ENCODE measurements around the gene PLVAP. TPM values are rescaled to one million over a fixed set of nuclear protein-coding genes. Genes with fewer than 3 reads are reported as not detected.

Gene PLVAP
- total and polyA plus RNA-seq, 12 donors = 27.9 to 381 (median 84.0) TPM

GRCh38 chr19:17359905-17360800 lies 17.0 kb downstream of the PLVAP start:
- no peaks in the 10 kb centered on the region for H3K4me1 ChIP-seq (replicated peaks in 1 of 2)
- no peaks in the 10 kb centered on the region for H3K36me3 ChIP-seq (replicated peaks in 1 of 2)
- no peaks in the 10 kb centered on the region for H3K27me3 ChIP-seq
- no peaks in the 10 kb centered on the region for H3K9me3 ChIP-seq (replicated peaks in 1 of 3)
- H3K4me3 ChIP-seq = no peak overlapping the region
- no peak for DNase-seq
- TF ChIP-seq, protein P1, sequence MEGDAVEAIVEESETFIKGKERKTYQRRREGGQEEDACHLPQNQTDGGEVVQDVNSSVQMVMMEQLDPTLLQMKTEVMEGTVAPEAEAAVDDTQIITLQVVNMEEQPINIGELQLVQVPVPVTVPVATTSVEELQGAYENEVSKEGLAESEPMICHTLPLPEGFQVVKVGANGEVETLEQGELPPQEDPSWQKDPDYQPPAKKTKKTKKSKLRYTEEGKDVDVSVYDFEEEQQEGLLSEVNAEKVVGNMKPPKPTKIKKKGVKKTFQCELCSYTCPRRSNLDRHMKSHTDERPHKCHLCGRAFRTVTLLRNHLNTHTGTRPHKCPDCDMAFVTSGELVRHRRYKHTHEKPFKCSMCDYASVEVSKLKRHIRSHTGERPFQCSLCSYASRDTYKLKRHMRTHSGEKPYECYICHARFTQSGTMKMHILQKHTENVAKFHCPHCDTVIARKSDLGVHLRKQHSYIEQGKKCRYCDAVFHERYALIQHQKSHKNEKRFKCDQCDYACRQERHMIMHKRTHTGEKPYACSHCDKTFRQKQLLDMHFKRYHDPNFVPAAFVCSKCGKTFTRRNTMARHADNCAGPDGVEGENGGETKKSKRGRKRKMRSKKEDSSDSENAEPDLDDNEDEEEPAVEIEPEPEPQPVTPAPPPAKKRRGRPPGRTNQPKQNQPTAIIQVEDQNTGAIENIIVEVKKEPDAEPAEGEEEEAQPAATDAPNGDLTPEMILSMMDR (IDR thresholded peaks at IDR 0.05) = no peak
- no peak for TF ChIP-seq POLR2A (IDR thresholded peaks at IDR 0.05)
- WGBS, 4 donors = 76 to 89% (median 81%) methylated on average over 5 to 6 of the region's 6 CpGs
- intact Hi-C loops (cut with DNase I) = no loop called here
- H3K27ac ChIP-seq = no peak overlapping the region

- Histone ChIP-seq H3K4me3 (no peak overlapping the region), H3K27me3 (no peaks in the 10 kb centered on the region), H3K9me3 (replicated peaks in 1 of 3) (no peaks in the 10 kb centered on the region), H3K36me3 (replicated peaks in 1 of 2) (no peaks in the 10 kb centered on the region), H3K27ac (peak overlapping the region in 1 of 5 donors; percentile 22), H3K4me1 (replicated peaks in 1 of 2) (no peaks in the 10 kb centered on the region)
- peak in 3 of 7 donors; percentile 37 to 57 (median 46) for DNase-seq
- WGBS, 4 donors = 43 to 75% (median 65%) methylated on average over 3 to 7 of the region's 7 CpGs
- intact Hi-C loops (cut with DNase I) = no loop called here
- TF ChIP-seq POLR2A (IDR thresholded peaks at IDR 0.05) = no peak
- TF ChIP-seq, protein P1 (IDR thresholded peaks at IDR 0.05) = no peak
These were observed 18.7 kb downstream of the PLVAP start for GRCh38 chr19:17358395-17358794.

DNA sequence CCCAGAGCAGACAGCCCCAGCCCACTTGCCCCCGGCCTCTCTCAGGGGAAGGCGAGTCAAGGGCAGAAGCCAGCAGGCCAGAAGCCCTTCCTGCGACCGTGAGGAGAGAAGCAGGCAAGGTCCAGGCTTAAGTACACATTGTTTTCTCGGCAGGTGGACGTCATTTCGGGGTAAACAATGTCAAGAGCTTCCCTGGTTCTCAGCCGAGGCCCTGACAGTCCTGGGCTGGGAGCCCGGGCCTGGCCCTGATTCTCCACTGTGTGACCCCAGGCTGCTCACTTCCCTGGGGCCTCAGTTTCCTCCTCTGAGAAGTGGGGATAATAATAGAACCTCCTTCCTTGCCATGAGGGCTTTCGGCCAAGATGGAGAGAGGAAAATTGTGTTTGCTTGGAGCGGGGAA lies 19.4 kb downstream of the PLVAP start:
- H3K4me3 ChIP-seq = no peak overlapping the region
- 68 to 77% (median 75%) methylated on average over 9 to 11 of the region's 11 CpGs for WGBS, 4 donors
- DNase-seq = no peak
- intact Hi-C loops (cut with DNase I) = no loop called here
- H3K4me1 ChIP-seq (replicated peaks in 1 of 2) = no peaks in the 10 kb centered on the region
- H3K9me3 ChIP-seq (replicated peaks in 1 of 3) = no peaks in the 10 kb centered on the region
- TF ChIP-seq POLR2A (IDR thresholded peaks at IDR 0.05) = no peak
- TF ChIP-seq, protein P1 (IDR thresholded peaks at IDR 0.05) = no peak
- H3K27ac ChIP-seq = no peak overlapping the region
- no peaks in the 10 kb centered on the region for H3K36me3 ChIP-seq (replicated peaks in 1 of 2)
- H3K27me3 ChIP-seq = no peaks in the 10 kb centered on the region

DNA sequence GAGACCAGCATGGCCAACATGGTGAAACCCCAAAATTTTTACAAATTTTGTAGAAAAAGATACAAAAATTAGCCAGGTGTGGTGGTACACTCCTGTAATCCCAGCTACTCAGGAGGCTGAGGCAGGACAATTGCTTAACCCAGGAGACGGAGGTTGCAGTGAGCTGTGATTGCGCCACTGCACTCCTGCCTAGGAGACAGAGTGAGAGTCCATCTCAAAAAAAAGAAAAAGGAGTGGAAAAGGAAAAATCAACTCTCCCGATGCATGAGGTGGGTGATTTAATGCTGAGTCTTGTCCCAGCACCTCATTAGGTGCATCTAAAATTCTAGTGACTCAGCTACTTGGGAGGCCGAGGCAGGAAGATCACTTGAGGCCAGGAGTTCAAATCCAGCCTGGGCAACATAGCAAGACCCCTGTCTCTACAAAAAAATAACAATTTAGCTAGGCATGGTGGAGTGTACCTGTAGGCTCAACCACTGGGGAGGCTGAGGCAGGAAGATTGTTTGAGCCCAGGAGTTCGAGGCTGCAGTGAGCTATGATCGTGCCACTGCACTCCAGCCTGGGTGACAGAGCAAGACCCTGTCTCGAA lies 20.0 kb downstream of the PLVAP start:
- no peak for DNase-seq
- Histone ChIP-seq H3K9me3 (replicated peaks in 1 of 3) (no peaks in the 10 kb centered on the region), H3K4me3 (no peak overlapping the region), H3K27ac (no peak overlapping the region), H3K27me3 (no peaks in the 10 kb centered on the region), H3K4me1 (replicated peaks in 1 of 2) (no peaks in the 10 kb centered on the region), H3K36me3 (replicated peaks in 1 of 2) (no peaks in the 10 kb centered on the region)
- TF ChIP-seq, protein P1 (IDR thresholded peaks at IDR 0.05) = no peak
- TF ChIP-seq POLR2A (IDR thresholded peaks at IDR 0.05) = no peak
- intact Hi-C loops (cut with DNase I) = no loop called here
- 79 to 85% (median 83%) methylated on average over 7 of the region's 7 CpGs for WGBS, 4 donors

Measured in adrenal gland (tissue), 12 donors.